ENCODE results near the gene WDR93.

WDR93 gene

GRCh38 chr15:89662893-89663626 is 27.6 kb upstream of the WDR93 start:
- 76 to 83% methylated on average over 11 of the region's 11 CpGs for WGBS, 2 experiments
- Histone ChIP-seq H3K4me3 (ENCODE audit: insufficient read depth, low read depth, low read length) (no peak overlapping the region), H3K27ac (ENCODE audit: insufficient read depth, low read depth, low read length, poor library complexity, severe bottlenecking) (no peak overlapping the region)

GRCh38 chr15:89664441-89665350 is 25.9 kb upstream of the WDR93 start:
- H3K27ac ChIP-seq (ENCODE audit: insufficient read depth, low read depth, low read length, poor library complexity, severe bottlenecking): no peak overlapping the region
- H3K4me3 ChIP-seq (ENCODE audit: insufficient read depth, low read depth, low read length): peak overlapping the region; percentile 38
- no peaks in the 10 kb centered on the region for H3K36me3 ChIP-seq (ENCODE audit: control insufficient read depth, insufficient read depth, low read length)
- H3K4me1 ChIP-seq (ENCODE audit: control insufficient read depth, insufficient read depth, low read length): peaks cover 11% of the 10 kb centered on the region
- no peaks in the 10 kb centered on the region for H3K9me3 ChIP-seq (ENCODE audit: control insufficient read depth, low read length)
- H3K27me3 ChIP-seq (ENCODE audit: control insufficient read depth, insufficient read depth, low read length, poor library complexity, severe bottlenecking): peaks cover 45% of the 10 kb centered on the region
- WGBS, 2 experiments: 78 to 82% methylated on average over 12 to 13 of the region's 13 CpGs

More at GRCh38 chr15:89662893-89663626, 27.6 kb upstream of the WDR93 start:
- Histone ChIP-seq H3K9me3 (ENCODE audit: control insufficient read depth, low read length) (no peaks in the 10 kb centered on the region), H3K36me3 (ENCODE audit: control insufficient read depth, insufficient read depth, low read length) (no peaks in the 10 kb centered on the region), H3K27me3 (ENCODE audit: control insufficient read depth, insufficient read depth, low read length, poor library complexity, severe bottlenecking) (peaks cover 50% of the 10 kb centered on the region), H3K4me1 (ENCODE audit: control insufficient read depth, insufficient read depth, low read length) (peaks cover 11% of the 10 kb centered on the region)

- H3K36me3 ChIP-seq (ENCODE audit: control insufficient read depth, insufficient read depth, low read length): no peaks in the 10 kb centered on the region
- H3K9me3 ChIP-seq (ENCODE audit: control insufficient read depth, low read length): no peaks in the 10 kb centered on the region
- 4 to 5% methylated on average over 72 of the region's 72 CpGs for whole genome bisulfite sequencing, 2 experiments
- H3K4me3 ChIP-seq (ENCODE audit: insufficient read depth, low read depth, low read length): peak overlapping the region; percentile 38
- peaks cover 40% of the 10 kb centered on the region for H3K27me3 ChIP-seq (ENCODE audit: control insufficient read depth, insufficient read depth, low read length, poor library complexity, severe bottlenecking)
- peaks cover 11% of the 10 kb centered on the region for H3K4me1 ChIP-seq (ENCODE audit: control insufficient read depth, insufficient read depth, low read length)
- no peak overlapping the region for H3K27ac ChIP-seq (ENCODE audit: insufficient read depth, low read depth, low read length, poor library complexity, severe bottlenecking)
These were observed 25.0 kb upstream of the WDR93 start for GRCh38 chr15:89665449-89666181.

- H3K4me3 ChIP-seq (ENCODE audit: insufficient read depth, low read depth, low read length): peak overlapping the region; percentile 38
- peaks cover 34% of the 10 kb centered on the region for H3K27me3 ChIP-seq (ENCODE audit: control insufficient read depth, insufficient read depth, low read length, poor library complexity, severe bottlenecking)
- no peaks in the 10 kb centered on the region for H3K36me3 ChIP-seq (ENCODE audit: control insufficient read depth, insufficient read depth, low read length)
- H3K4me1 ChIP-seq (ENCODE audit: control insufficient read depth, insufficient read depth, low read length): peaks cover 11% of the 10 kb centered on the region
- 81 to 82% methylated on average over 8 of the region's 8 CpGs for whole genome bisulfite sequencing, 2 experiments
- H3K9me3 ChIP-seq (ENCODE audit: control insufficient read depth, low read length): no peaks in the 10 kb centered on the region
- no peak overlapping the region for H3K27ac ChIP-seq (ENCODE audit: insufficient read depth, low read depth, low read length, poor library complexity, severe bottlenecking)
These were observed 24.3 kb upstream of the WDR93 start for GRCh38 chr15:89666184-89666857.

- Histone ChIP-seq H3K4me1 (ENCODE audit: control insufficient read depth, insufficient read depth, low read length) (peaks cover 11% of the 10 kb centered on the region), H3K27ac (ENCODE audit: insufficient read depth, low read depth, low read length, poor library complexity, severe bottlenecking) (no peak overlapping the region), H3K4me3 (ENCODE audit: insufficient read depth, low read depth, low read length) (no peak overlapping the region), H3K27me3 (ENCODE audit: control insufficient read depth, insufficient read depth, low read length, poor library complexity, severe bottlenecking) (peaks cover 33% of the 10 kb centered on the region), H3K36me3 (ENCODE audit: control insufficient read depth, insufficient read depth, low read length) (no peaks in the 10 kb centered on the region), H3K9me3 (ENCODE audit: control insufficient read depth, low read length) (no peaks in the 10 kb centered on the region)
- 89 to 90% methylated on average over 13 of the region's 13 CpGs for WGBS, 2 experiments
These were observed 23.5 kb upstream of the WDR93 start for GRCh38 chr15:89666858-89667705.

- no peaks in the 10 kb centered on the region for H3K9me3 ChIP-seq (ENCODE audit: control insufficient read depth, low read length)
These were observed 23.0 kb upstream of the WDR93 start for GRCh38 chr15:89667706-89667960.

GRCh38 chr15:89668171-89668570 is 22.4 kb upstream of the WDR93 start:
- no peaks in the 10 kb centered on the region for H3K9me3 ChIP-seq (ENCODE audit: control insufficient read depth, low read length)
- peaks cover 33% of the 10 kb centered on the region for H3K27me3 ChIP-seq (ENCODE audit: control insufficient read depth, insufficient read depth, low read length, poor library complexity, severe bottlenecking)
- H3K4me1 ChIP-seq (ENCODE audit: control insufficient read depth, insufficient read depth, low read length): peaks cover 11% of the 10 kb centered on the region
- no peaks in the 10 kb centered on the region for H3K36me3 ChIP-seq (ENCODE audit: control insufficient read depth, insufficient read depth, low read length)
- H3K27ac ChIP-seq (ENCODE audit: insufficient read depth, low read depth, low read length, poor library complexity, severe bottlenecking): no peak overlapping the region
- 94% methylated on average over 3 of the region's 3 CpGs for WGBS, 2 experiments
- no peak overlapping the region for H3K4me3 ChIP-seq (ENCODE audit: insufficient read depth, low read depth, low read length)

More at GRCh38 chr15:89667706-89667960, 23.0 kb upstream of the WDR93 start:
- WGBS, 2 experiments: 85 to 90% methylated on average over 7 of the region's 7 CpGs
- H3K27ac ChIP-seq (ENCODE audit: insufficient read depth, low read depth, low read length, poor library complexity, severe bottlenecking): no peak overlapping the region
- H3K4me3 ChIP-seq (ENCODE audit: insufficient read depth, low read depth, low read length): no peak overlapping the region
- H3K27me3 ChIP-seq (ENCODE audit: control insufficient read depth, insufficient read depth, low read length, poor library complexity, severe bottlenecking): peaks cover 33% of the 10 kb centered on the region
- H3K4me1 ChIP-seq (ENCODE audit: control insufficient read depth, insufficient read depth, low read length): peaks cover 11% of the 10 kb centered on the region
- no peaks in the 10 kb centered on the region for H3K36me3 ChIP-seq (ENCODE audit: control insufficient read depth, insufficient read depth, low read length)

GRCh38 chr15:89669309-89669865 is 21.2 kb upstream of the WDR93 start:
- Histone ChIP-seq H3K4me1 (ENCODE audit: control insufficient read depth, insufficient read depth, low read length) (peaks cover 11% of the 10 kb centered on the region), H3K4me3 (ENCODE audit: insufficient read depth, low read depth, low read length) (no peak overlapping the region), H3K27me3 (ENCODE audit: control insufficient read depth, insufficient read depth, low read length, poor library complexity, severe bottlenecking) (peaks cover 30% of the 10 kb centered on the region), H3K36me3 (ENCODE audit: control insufficient read depth, insufficient read depth, low read length) (no peaks in the 10 kb centered on the region), H3K9me3 (ENCODE audit: control insufficient read depth, low read length) (no peaks in the 10 kb centered on the region), H3K27ac (ENCODE audit: insufficient read depth, low read depth, low read length, poor library complexity, severe bottlenecking) (no peak overlapping the region)
- WGBS, 2 experiments: 88 to 92% methylated on average over 8 of the region's 9 CpGs

- 92 to 94% methylated on average over 15 of the region's 15 CpGs for WGBS, 2 experiments
- H3K9me3 ChIP-seq (ENCODE audit: control insufficient read depth, low read length): no peaks in the 10 kb centered on the region
- peaks cover 5% of the 10 kb centered on the region for H3K4me1 ChIP-seq (ENCODE audit: control insufficient read depth, insufficient read depth, low read length)
- no peaks in the 10 kb centered on the region for H3K36me3 ChIP-seq (ENCODE audit: control insufficient read depth, insufficient read depth, low read length)
- peaks cover 25% of the 10 kb centered on the region for H3K27me3 ChIP-seq (ENCODE audit: control insufficient read depth, insufficient read depth, low read length, poor library complexity, severe bottlenecking)
- no peak overlapping the region for H3K27ac ChIP-seq (ENCODE audit: insufficient read depth, low read depth, low read length, poor library complexity, severe bottlenecking)
- no peak overlapping the region for H3K4me3 ChIP-seq (ENCODE audit: insufficient read depth, low read depth, low read length)
These were observed 20.7 kb upstream of the WDR93 start for GRCh38 chr15:89669941-89670340.
